Mesothelial cell of epicardium (in vitro differentiated cells): ENCODE data around the gene PDE4D. TPM values are rescaled to one million over a fixed set of nuclear protein-coding genes. Genes with fewer than 3 reads are reported as not detected.
A peak's percentile ranks its signal among the peaks of the same experiment; 100 is the strongest.

Experiments
- DNase-seq, 2 experiments: peaks; one replicate each; pipeline ENCODE4 v3.0.0; 2021; ENCODE audit warnings: low spot score in 2 of 2; ENCODE audit not compliant: unreplicated experiment in 2 of 2
- H3K27ac Mint-ChIP-seq: 2 replicates; pipeline ENCODE4 v1.8.0; 2021; ENCODE audit warnings: mixed read lengths
- H3K27me3 Mint-ChIP-seq: 2 replicates; pipeline ENCODE4 v1.8.0; 2021; ENCODE audit warnings: low read depth, mixed read lengths
- H3K36me3 Mint-ChIP-seq: 2 replicates; pipeline ENCODE4 v1.8.0; 2021; ENCODE audit warnings: mixed read lengths
- H3K4me1 Mint-ChIP-seq: 2 replicates; pipeline ENCODE4 v1.8.0; 2021; ENCODE audit warnings: mixed read lengths
- H3K4me3 Mint-ChIP-seq: 2 replicates; pipeline ENCODE4 v1.8.0; 2021; ENCODE audit warnings: mild to moderate bottlenecking, moderate library complexity, mixed read lengths
- H3K9me3 Mint-ChIP-seq: 2 replicates; pipeline ENCODE4 v1.8.0; 2021; ENCODE audit warnings: mixed read lengths
- CTCF ChIP-seq: fragments of 200-600 bp; sonication (generic); IDR thresholded peaks from one replicate; pipeline ENCODE4 v1.5.0; 2021; ENCODE audit warnings: antibody characterized with exemption; ENCODE audit not compliant: unreplicated experiment
- total RNA-seq: library from RNA; stranded (reverse); gene quantifications from 3 replicates; pipeline ENCODE4 v1.2.1, GENCODE V29; 2021

Gene PDE4D
- total RNA-seq, 1 donor from 2014 or later = 105 TPM

DNA sequence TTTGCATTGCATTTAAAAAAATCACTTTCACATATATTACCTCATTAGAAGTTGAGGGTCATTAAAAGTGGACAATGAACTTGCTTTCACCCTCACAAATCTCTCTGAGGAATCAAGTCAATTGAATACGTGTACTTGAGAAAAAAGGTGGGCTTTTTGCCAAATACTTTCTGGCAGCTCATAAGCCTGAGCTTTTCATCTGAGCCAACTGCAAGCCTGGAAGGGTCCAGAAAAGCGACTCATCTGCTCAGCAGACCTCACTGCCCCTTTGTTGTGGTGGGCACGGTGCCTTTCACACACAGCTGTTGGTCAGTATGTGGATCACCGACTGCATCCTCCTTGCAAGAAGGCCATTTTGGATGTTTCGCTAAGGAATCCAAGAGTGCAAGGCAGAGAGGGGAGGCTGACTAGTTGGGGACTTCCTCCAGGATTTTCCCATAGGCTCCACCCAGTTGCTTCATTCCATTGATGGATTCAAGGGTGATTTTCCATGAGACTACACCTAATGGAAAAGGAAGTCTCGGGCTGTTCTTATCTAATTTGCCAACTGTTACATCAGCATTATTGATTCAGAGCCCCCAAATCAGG, 564.7 kb downstream of the PDE4D start:
- no peak for DNase-seq
- peaks cover 82% of the 10 kb centered on the region for H3K4me1 Mint-ChIP-seq
- no peaks in the 10 kb centered on the region for H3K36me3 Mint-ChIP-seq
- H3K4me3 Mint-ChIP-seq = no peak overlapping the region
- no peaks in the 10 kb centered on the region for H3K9me3 Mint-ChIP-seq
- TF ChIP-seq CTCF = no peak
- H3K27me3 Mint-ChIP-seq = no peaks in the 10 kb centered on the region
- H3K27ac Mint-ChIP-seq = peak overlapping the region; percentile 84

DNA sequence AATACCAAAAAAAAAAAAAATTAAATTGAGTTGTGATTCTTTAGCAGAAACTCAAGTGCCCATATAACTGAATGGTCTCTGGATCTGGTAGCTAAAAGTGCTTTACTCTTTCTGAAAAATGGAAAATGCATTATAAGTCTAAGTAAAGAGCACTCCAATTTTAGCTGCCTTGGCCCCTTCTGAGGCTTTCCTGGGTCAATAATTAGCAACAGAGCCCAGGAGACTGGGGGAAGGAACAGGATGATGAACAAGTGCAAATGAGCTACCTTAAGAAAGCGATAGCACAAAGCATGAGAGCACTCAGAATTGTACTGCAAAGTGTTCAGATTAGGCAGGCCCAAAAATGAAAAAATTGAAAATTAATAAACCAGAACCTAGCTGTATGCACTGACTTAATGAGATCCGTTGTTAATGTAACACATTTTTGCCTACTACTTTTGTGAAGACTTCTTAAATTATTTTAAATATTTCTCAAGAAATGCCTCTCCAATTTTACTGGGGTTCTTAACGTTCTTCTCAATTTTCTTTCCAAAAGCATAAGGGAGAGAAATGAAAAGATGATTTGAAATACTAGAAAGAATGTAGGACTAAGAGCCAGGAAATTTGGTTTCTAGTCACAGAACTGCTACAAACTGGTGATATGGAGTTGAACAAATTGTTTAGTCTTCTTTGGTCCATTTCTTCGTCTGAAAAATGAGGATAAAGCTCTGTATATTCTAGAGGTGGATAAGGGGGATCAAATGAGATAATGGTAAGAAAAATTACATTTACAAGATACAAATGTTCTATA, 566.1 kb downstream of the PDE4D start:
- Mint-ChIP-seq H3K4me1 (peaks cover 83% of the 10 kb centered on the region), H3K27ac (peak overlapping the region; percentile 87), H3K36me3 (no peaks in the 10 kb centered on the region), H3K4me3 (no peak overlapping the region), H3K27me3 (no peaks in the 10 kb centered on the region), H3K9me3 (no peaks in the 10 kb centered on the region)
- no peak for DNase-seq
- TF ChIP-seq CTCF = no peak

GRCh38 chr5:59326596-59326995, 566.9 kb downstream of the PDE4D start:
- Mint-ChIP-seq H3K4me3 (no peak overlapping the region), H3K27me3 (no peaks in the 10 kb centered on the region), H3K9me3 (no peaks in the 10 kb centered on the region), H3K4me1 (peaks cover 87% of the 10 kb centered on the region), H3K36me3 (no peaks in the 10 kb centered on the region), H3K27ac (peak overlapping the region; percentile 87)
- no peak for TF ChIP-seq CTCF
- no peak for DNase-seq

DNA sequence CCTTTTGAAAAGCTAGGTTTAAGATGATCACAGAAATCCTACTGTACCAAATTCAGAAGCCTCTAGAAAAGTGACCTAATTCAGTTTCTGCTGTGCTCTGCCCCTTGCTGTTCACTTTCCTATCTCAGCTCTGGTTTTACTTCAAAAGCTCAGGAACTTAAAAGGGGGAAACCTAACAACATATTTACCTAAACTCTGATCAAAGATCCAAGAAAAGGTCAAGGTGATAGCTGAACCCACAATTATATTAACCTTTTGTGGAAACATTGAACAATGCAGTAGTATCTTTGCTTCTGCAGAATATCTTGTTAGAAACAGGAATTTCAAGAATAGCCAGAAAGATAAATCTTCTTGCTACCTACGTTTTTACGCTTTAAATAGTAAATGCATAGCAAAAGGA, 568.5 kb downstream of the PDE4D start:
- Mint-ChIP-seq H3K36me3 (no peaks in the 10 kb centered on the region), H3K9me3 (no peaks in the 10 kb centered on the region)

GRCh38 chr5:59322894-59323293, 570.6 kb downstream of the PDE4D start:
- no peak for DNase-seq
- H3K4me3 Mint-ChIP-seq = no peak overlapping the region
- no peaks in the 10 kb centered on the region for H3K9me3 Mint-ChIP-seq
- no peaks in the 10 kb centered on the region for H3K27me3 Mint-ChIP-seq
- no peaks in the 10 kb centered on the region for H3K36me3 Mint-ChIP-seq
- no peak for TF ChIP-seq CTCF
- peaks cover 78% of the 10 kb centered on the region for H3K4me1 Mint-ChIP-seq
- H3K27ac Mint-ChIP-seq = peak overlapping the region; percentile 67

More for the DNA sequence above, 568.5 kb downstream of the PDE4D start:
- peak overlapping the region; percentile 70 for H3K27ac Mint-ChIP-seq
- TF ChIP-seq CTCF = no peak
- no peak for DNase-seq
- no peaks in the 10 kb centered on the region for H3K27me3 Mint-ChIP-seq
- H3K4me1 Mint-ChIP-seq = peaks cover 79% of the 10 kb centered on the region
- H3K4me3 Mint-ChIP-seq = no peak overlapping the region
